PC-9 (cell line): ENCODE results near the gene MYO6.

ENCODE experiments used
- EZH2 ChIP-seq: fragments of 200-600 bp; sonication (generic); IDR thresholded peaks from 2 replicates; pipeline ENCODE4 v1.8.0; 2017; ENCODE audit warnings: antibody characterized with exemption, low read depth
- TF ChIP-seq, protein P1 (sequence below): fragments of 200-600 bp; sonication (generic); conservative IDR thresholded peaks from 2 replicates; pipeline ENCODE4 v1.6.1; 2017; ENCODE audit warnings: mixed run types, antibody characterized with exemption, mild to moderate bottlenecking, moderate library complexity

DNA sequence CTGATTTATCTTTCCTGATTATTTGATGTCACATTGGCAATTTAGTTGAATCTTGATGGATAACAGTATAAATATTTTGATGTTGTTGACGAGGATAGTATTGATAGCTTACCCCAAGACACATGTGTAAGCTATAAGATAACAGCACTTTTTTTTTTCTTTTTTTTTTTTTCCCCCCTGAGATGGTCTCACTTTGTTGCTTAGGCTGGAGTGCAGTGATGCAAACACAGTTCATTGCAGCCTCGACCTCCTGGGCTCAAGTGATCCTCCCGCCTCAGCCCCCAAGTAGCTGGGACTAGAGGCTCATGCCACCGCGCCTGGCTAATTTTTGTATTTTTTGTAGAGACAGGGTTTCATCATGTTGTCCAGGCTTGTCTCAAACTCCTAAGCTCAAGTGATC lies 21.8 kb downstream of the MYO6 start:
- TF ChIP-seq EZH2: no peak
- TF ChIP-seq, protein P1, sequence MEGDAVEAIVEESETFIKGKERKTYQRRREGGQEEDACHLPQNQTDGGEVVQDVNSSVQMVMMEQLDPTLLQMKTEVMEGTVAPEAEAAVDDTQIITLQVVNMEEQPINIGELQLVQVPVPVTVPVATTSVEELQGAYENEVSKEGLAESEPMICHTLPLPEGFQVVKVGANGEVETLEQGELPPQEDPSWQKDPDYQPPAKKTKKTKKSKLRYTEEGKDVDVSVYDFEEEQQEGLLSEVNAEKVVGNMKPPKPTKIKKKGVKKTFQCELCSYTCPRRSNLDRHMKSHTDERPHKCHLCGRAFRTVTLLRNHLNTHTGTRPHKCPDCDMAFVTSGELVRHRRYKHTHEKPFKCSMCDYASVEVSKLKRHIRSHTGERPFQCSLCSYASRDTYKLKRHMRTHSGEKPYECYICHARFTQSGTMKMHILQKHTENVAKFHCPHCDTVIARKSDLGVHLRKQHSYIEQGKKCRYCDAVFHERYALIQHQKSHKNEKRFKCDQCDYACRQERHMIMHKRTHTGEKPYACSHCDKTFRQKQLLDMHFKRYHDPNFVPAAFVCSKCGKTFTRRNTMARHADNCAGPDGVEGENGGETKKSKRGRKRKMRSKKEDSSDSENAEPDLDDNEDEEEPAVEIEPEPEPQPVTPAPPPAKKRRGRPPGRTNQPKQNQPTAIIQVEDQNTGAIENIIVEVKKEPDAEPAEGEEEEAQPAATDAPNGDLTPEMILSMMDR: no peak
